Skin of body (tissue), 2 donors: Measurements from ENCODE around the gene PITX2. TPM values are rescaled to one million over a fixed set of nuclear protein-coding genes. Genes with fewer than 3 reads are reported as not detected.

Experiments used
- DNase-seq: peaks from one replicate; lab custom pipeline; 2025; lab: John Stamatoyannopoulos, UW
- total RNA-seq: library from RNA; depleted of rRNA; stranded (reverse); fragments of >200 nt; gene quantifications from one replicate; pipeline ENCODE4 v1.2.3, GENCODE V29; 2014

PITX2 gene
- total RNA-seq, result 10.6 TPM

DNA sequence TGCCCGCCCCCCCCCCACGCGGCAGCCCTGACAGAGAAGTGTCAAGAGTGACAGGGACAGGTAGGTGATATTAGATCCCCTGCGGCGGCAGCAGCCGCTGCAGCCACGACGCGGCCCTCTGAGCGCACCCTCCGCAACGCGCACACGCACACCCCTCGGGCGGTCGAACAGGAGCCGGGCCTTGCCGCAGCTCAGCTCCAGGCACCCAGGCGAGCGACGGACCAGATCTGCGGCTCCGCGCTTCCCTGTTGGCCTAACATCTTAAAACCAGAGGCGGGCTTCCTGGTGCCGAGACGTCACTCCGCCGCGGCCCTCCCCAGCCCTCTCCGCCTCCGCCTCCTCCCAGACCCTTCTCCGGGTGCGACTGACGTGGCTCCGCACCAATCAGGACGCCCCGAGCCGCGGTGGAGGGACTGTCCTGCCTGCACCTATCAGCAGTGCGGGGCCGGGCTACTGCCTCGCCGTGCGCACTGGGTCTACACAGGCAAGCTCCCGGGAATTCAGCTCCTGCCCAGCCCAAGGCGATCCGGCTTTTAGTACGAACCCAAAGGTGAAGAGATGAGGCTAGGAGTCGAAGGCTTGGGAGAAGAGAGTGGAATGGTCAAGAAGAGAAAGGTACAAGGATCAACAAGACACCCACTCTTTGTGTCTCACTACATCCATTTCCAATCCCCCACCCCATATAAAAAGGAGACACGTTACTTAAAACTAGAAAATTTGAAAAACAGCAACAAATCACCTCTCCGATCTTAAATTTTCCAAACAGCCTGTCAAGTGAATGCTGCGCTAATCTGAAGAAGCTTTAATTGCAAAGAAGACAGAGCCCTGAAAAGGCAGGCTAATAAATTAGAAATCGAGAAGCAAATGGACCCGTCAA is at the start of gene PITX2:
Gene PITX2 (minus strand): TSS at position 237 of the 877 bp plus-strand sequence. CDS start 617 bp downstream, outside the sequence.
- DNase-seq, result peak; percentile 86

DNA sequence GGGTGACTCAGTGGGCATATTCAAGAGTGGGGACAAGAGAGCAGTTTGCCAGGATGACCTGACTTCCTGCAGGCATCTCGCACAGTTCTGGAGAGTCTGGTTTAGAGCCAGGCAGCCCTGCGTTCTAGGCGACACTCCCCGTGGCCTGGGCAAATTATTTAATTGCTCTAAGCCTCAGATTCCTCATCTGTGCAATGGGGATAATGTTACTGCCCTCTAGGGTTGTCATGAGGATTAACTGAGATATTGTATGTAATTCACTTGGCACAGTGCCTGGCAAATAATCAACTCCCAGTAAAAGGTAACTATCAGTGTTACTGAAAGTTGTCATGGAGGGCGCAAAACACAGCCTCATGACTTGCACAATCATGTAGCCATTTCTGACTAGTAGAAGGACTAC is 48.8 kb upstream of the PITX2 start:
- no peak for DNase-seq

DNA sequence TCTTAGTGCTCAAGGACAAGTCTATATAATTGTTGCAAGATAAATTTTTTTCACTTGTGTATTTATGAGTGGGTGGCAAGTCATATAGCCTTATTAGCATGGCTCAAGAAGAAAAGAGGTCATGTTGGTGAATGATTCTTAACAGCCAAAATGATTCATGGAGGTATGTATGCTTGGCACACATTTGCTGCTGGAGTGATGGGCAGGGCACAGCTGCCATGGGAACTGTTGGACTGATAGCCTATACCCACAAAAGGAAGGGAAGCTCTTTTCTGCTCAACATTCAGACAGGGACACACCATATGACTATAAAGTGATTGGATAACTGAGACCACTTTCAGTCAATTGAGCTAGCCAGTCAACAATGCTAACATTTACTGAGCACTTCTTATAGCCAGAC is 46.8 kb upstream of the PITX2 start:
- no peak for DNase-seq

DNA sequence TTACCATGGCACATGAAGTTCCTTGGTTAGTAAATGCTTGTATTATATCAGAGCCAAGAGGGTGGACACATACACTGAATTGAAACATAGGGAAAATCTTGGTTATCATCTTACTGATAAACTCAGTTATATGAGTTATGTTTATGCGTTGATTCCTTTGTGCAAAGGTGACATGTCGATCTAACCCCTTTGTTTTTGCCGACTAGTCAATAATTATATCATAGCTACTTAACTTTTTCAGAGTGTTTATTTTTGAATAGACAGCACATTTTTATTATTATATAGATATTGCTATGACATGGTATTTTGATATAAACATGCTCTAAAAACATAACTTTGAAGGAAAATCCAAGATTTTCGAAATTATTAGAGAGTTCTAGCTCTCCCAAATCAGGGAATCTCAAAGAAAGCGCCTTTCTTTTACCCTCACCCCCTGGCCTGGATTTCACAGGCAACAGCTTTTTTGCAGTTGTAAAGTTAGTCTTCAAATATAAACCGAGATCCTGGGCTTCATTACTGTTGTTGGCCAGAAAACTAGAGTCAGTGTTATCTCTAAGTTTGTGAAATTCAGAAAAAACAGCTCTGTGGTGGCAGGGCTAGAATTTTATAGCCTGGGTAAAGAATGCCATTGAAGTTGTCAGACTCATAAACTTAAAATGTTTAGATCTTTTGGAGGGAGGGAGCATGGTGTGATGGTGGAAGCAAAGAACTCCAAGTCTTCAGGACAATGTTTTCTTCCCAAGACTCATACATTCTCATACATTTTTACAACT is 45.8 kb upstream of the PITX2 start:
- no peak for DNase-seq

DNA sequence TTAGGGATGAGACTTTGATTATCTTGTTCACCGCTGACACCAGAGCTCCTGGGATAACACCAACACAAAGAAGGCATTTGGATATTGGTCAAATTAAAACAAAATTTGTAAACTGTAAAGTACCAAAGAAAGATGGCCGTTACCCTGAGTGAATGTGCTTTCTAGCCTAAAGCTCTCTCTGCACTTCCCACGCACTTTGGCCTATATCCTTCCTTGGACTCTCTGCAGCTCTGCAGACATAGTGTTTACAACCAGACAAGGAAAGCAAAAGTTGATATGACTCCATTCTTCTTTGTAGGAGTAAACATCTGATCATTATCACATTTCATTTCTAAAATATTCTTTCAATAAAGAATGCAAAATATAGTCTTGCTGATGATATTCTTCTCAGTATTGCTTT is 44.8 kb upstream of the PITX2 start:
- no peak for DNase-seq

DNA sequence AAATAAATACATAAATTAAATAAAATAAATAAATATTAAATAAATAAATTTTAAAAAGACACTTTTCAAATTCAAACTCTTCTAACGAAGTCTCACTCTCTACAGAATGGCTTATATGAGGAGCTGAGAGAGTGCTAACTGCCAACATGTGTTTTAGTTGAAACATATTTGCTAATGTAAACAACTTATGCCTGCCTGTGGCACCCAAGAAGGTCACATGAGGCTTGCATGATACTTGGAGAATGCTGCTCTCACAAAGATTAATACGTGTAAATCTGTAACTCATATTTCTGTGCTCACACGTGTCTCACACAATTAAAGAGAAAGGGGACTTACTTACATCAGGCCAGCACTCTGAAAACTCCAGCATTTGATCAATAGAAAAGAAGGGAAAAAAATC is 43.2 kb upstream of the PITX2 start:
- DNase-seq, result peak; percentile 59

DNA sequence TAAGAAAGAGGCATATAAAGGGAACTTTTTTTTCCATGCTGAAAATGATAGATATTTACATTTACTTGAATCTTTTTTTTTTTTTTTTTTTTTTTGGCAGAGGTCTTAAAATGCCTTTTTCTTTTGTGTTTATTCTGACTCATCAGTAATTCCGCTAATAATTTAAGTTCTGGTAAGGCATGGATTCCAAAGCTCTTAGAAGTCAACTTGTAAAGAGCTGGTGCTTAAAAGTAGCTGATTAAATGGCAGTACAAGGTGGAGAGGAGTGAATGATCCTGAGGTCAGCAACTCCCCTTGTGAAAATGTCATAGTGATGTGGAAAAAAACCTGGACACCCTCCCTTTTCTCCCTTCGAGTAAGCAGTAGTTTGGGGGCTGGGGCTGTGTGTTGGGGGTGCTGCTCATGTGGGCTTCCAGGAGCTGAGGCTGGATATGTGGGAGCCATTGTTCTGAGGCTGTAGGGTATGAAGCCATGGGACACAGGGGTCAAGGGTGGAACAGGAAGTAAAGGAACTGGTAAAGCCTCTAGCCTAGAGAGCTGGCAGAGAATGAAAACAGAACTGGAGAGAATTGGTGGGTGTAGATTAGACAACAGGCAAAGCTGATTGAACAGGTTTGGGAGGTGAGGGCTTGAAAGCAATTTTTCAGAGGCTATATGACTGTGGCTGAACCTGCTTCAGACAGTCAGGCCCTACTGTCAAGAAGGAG is 41.0 kb upstream of the PITX2 start:
- DNase-seq, result no peak

DNA sequence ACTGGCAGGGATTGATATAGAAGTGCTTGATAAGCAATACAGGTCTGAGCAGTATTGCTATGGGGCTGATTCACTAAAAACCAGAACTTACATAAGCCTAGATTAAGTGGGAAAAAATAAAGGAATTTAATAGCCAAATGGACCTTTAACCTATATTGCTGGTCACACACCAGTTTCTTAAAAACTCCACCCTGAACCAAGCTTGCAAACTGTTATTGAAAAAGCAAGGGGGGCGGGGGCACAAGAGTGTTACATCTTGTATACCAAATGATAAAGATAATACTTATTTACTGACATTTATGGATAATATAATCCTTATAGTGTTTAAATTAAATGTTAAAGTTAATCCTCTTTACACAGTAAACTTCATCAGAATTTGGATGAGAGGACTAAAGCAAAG is 40.3 kb upstream of the PITX2 start:
- DNase-seq, result no peak

DNA sequence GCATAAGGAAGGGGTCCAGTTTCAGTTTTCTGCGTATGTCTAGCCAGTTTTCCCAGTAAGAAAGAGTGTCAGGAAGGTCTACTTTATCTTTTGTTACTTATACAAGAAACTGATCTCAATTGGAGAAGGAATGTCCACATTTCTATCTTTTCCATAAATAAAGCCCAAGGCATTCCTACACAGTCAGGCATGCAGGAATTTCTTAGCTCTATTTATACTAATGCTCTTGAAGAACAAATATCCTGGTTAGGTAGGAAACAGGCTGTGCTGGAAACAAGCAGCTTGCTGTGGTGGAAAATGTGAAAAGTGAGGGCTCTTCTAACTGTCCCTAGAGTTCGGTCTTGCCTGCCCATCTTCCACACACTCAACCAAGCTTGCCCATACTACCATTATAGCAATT is 37.9 kb upstream of the PITX2 start:
- no peak for DNase-seq

DNA sequence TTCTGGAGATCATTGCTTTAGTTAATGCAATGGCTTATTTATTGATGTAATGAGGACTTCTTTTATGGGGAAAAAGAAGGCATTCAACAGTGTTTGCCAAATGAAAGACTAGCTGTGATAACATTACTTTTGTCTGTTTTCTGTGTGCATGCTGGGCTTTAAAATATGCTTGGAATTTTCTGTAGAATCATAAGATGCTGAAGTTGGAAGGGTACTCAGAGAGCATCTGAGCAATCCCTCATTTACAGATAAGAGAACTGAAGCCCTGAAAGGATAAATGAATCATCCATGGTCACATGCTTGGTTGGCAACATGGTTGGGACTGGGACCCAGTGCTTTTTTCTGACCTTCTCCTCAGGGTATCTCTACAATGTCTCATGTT is 31.4 kb upstream of the PITX2 start:
- no peak for DNase-seq

DNA sequence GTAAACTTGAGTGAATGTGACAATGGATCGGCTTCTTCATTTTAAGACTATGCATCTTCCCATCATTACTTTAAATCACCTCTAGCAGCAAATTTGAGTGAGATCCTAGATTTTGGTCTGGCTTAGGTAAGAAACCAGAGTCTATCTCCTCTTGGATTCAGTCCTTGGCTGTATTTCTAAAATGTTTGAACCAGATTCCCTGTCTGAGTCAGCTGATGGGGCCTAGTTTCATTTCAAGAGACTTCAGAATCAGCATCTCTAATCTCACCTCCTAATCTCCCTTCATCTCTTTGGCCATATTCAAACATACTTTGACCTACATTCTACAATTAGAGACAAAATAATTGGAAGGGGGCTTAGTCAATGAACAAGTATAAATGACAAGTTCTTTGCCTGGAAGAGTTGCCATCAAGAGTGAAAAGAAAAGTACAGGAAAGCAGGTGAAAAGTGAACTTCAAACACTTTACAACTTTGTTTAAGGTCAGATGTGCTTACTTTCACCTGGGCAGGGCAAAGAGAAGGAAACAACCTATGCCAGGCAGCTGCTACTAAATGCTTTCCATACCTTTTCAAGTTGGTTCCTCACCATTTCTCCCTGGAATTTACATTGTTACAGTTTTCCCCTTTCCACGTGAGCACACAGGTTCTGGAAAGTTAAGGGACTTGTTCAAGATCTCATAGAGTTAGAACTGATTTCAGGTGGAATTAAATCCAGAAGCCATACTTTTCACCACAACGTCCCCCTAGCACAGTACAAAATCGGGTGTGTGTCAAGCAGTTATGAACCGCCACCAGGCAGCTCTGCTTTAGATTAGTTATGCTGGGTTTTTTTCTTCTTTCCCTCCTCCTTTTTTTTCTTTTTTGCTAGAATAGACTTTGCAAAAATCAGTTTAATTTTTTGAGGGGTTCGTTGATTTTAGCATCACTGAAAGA is 30.7 kb upstream of the PITX2 start:
- no peak for DNase-seq

DNA sequence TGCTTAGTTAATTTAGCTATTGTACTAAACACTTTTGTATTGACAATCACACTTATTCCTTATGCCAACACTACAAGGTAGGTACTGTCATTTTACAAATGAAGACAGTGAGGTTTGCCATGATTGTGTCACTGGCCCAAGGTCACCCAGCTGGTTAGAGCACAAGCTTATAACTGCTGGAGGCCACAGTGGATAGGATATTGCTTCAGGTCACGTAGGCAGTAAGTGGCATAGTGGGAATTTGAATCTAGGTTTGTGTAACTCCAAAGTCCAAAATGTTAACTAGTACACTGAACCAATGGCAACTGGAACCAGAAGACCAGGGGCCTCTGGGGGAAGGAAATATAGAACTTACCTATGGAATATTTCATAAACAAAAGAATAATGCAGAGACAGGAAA is 21.1 kb upstream of the PITX2 start:
- no peak for DNase-seq

DNA sequence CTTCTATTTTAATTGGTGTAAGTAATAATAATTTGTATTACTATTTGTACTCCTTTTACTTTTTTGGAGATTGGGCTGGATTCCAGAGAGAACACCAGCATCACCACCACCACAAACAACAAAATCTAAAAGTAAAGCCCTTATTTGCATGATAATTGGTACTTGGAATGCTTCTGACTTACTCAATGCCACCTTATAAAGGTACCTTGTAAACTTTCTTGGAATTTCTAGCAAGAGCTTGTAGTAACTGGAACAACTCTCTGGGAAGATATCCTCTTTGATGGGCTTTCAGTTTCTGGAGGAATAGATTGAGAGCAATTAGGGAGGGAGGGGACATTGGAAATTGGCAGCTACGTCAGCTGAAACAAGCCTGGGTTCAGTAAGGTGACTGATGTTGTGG is 20.2 kb upstream of the PITX2 start:
- no peak for DNase-seq

DNA sequence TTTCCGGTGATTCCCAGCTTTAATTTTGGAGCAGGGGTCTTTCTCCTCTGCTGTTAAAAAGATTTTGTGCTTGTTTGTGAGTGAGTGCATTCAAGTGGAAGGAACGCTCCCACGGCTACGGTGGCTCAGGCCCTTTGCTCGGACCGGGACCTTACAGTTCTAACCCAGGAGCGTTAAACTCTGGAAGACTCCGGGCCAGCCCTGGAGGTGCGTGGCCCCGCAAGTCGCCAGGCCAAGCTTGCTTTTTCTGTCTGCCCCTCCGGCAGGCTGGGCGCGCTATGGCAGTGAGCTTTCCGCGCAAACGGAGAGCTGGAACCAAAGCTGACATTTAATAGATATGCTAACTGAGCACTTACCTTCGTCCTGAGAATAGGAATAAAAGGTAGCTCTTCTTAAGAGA is 18.3 kb upstream of the PITX2 start:
- DNase-seq, result no peak

DNA sequence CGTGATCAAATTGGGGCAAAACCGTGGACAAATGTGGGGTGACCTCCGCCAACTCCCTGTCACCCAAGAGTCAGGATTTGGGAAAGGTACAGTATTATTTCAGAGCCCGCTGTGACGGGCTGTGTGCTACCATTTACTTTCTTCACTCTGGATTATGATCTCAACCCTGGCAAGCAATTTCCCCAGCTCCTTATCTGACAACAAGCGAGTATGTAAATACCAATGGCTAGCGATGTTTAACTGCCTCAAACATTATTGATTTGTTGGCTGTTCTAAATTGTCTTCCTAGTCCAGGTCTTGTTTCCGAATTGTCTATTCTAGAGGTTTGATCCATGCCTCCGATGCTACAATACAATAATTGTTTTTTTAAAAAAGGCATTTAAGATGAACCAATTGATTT is 17.7 kb upstream of the PITX2 start:
- DNase-seq, result no peak

DNA sequence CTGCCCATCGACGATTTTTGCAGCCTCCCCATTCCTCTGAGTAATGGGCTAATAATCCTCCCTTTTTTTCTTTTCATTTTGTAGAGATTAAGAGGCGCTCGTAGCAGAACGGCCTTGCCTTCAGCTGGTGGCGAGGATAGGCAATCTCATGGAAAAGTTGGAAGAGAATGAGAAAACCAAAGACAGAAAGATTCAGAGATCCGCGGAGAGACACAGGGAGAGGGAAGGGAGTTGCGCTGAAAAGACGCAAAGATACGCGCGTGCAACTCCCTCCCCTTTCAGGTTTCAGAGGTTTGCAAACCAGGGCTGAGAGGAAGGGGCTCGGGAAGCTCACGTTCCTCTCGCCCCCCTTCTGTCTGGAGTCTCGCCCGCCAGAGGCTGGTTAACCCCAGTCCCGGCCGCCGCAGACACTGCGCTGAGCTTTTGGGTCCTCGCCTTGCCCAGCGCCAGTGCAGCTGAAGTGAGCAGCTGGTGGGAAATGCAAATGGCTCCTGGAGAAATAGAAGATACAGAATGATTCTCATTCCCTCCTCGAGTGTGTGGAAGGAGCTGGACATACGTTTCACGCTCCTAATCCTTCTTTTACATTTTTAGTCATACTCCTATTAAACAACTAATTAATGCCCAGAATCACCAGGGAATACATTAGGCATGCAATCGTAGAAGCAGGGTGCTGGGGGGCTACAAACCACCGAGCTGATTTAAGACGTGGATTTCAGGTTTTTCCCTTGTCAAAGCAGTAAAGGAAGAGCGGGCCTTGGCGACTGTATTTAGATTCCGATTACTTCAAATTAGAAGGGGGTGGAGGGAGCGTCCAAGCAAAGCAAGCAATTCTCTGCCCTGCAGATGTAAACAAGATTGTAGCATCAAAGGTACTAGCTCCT is 16.6 kb upstream of the PITX2 start:
- no peak for DNase-seq

DNA sequence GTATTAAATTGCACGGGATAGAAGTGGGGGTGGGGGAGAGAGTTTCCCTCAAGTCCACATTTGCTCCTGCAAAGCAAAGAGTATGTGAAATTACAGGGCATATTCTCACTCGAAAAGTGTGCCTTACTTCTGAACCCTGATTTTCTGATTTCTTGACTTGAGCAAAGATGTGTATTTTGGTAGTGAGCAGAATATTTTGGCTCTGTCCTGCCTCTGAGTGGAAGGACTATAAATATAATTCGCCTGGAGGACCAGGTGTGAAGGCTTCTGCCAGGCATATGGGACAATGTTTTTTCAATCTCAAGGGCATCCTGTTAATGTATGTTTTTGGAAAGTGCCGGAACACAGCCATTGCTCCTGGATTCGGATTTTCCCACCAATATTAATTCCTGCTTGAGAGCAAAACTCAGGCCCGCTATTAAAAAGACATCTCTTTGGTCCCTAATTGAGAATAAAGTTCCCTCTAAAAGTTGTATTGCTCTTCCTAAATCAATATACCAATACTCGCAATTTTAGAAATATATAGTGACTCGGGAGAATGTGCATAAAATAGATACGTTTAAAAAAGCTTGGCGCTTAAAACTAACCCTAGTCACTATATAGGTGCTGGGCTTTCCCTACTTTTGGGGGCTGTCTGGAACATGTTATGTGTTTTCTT is 15.3 kb upstream of the PITX2 start:
- DNase-seq, result no peak

DNA sequence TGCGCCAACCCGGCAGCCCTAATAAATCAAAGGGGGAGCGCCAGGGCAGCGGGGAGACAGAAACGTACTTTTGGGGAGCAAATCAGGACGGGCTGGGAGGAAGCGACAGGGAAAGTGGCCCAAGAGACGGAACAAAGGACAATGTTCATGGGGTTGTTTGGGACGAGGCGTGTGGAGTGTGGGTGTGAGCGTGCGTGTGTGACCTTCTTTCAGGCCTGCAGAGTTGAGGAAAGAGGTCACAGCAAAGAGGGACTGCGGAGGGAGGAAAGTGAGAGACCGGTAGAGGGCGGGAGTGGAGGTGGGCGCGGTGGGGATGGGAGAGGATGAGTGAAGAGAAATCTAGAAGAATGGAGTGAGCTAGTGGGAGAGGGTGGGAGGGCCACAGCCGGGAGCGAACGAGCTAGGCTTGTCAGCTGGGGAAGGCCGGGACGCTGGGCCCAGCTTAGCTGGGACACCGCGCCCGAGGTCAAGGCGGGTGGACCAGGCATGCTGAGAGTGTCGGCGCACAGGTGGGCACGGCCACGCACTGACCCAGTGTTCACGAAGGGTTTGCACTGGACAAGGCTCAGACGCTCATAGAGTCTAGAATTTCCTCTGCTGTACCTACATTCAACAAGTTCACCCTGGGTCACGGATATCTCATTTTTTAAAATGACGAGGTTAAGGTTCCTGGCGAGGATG is 14.7 kb upstream of the PITX2 start:
- no peak for DNase-seq
